GM12878 (cell line): ENCODE data around the gene ACAD11. TPM values are rescaled to one million over a fixed set of nuclear protein-coding genes. Genes with fewer than 3 reads are reported as not detected.

Experiments
- ATAC-seq: fragments of 200-7000 bp; cut with Tn5 transposase; 3 replicates; pipeline ENCODE4 v1.9.1; 2020; ENCODE audit warnings: mild to moderate bottlenecking, moderate library complexity
- BruUV-seq: library from RNA; stranded (reverse); fragments of 400-500 nt; replicated peaks from 2 replicates; lab custom pipeline; 2021; lab: Mats Ljungman, UMichigan
- CTCF ChIA-PET: fragments of 300-600 bp; sonication (Branson Sonifier 250); formaldehyde crosslinking; extraction: SDS; loops from one replicate; lab custom pipeline; 2021; ENCODE audit warnings: inconsistent platforms; lab: Yijun Ruan, JAX
- POLR2A ChIA-PET: fragments of 350-600 bp; formaldehyde crosslinking; extraction: SDS; loops from one replicate; lab custom pipeline; 2021; ENCODE audit warnings: inconsistent platforms; lab: Charles Lee
- RAD21 ChIA-PET: fragments of 300-600 bp; sonication (Branson Sonifier 250); formaldehyde crosslinking; loops from one replicate; lab custom pipeline; 2023; ENCODE audit warnings: antibody characterized with exemption; ENCODE audit not compliant: unreplicated experiment; lab: Charles Lee
- SMC1A ChIA-PET: fragments of 300-600 bp; sonication (Branson Sonifier 250); formaldehyde crosslinking; loops from one replicate; lab custom pipeline; 2023; ENCODE audit not compliant: unreplicated experiment, uncharacterized antibody; lab: Charles Lee
- DNase-seq: peaks from one replicate; pipeline ENCODE4 v3.0.0-alpha.2; 2011; ENCODE audit warnings: low read depth, low spot score
- FAIRE-seq: peaks from 3 replicates; lab custom pipeline; 2011; peaks lifted over from hg19 to GRCh38; lab: Jason Lieb, UNC
- H2AFZ ChIP-seq: 2 replicates; pipeline ENCODE4 v1.6.0; 2011; ENCODE audit warnings: low read depth, low read length, control low read depth; ENCODE audit not compliant: control insufficient read depth
- H3K27ac ChIP-seq: 2 replicates; pipeline ENCODE4 v1.5.1; 2011; ENCODE audit warnings: control low read depth; ENCODE audit not compliant: control insufficient read depth, insufficient read depth
- H3K27me3 ChIP-seq, 2 experiments: replicated peaks in 1 of 2; 2 replicates each; pipeline versions ENCODE4 v1.6.0 to v1.6.1; 2011; ENCODE audit warnings: low read length in 1 of 2; ENCODE audit not compliant: control insufficient read depth in 2 of 2, insufficient read depth in 2 of 2
- H3K36me3 ChIP-seq, 2 experiments: 2 replicates each; pipeline ENCODE4 v1.5.1; 2011; ENCODE audit warnings: low read length in 1 of 2; ENCODE audit not compliant: control insufficient read depth in 2 of 2, insufficient read depth in 2 of 2
- H3K4me1 ChIP-seq: 2 replicates; pipeline ENCODE4 v1.6.1; 2011; ENCODE audit warnings: mild to moderate bottlenecking, low read length, moderate library complexity, mixed read lengths; ENCODE audit not compliant: control insufficient read depth, insufficient read depth
- H3K4me2 ChIP-seq: 2 replicates; pipeline ENCODE4 v1.6.0; 2011; ENCODE audit warnings: control low read depth; ENCODE audit not compliant: control insufficient read depth, insufficient read depth
- H3K4me3 ChIP-seq: fragments of 200-600 bp; sonication (generic); 2 replicates; pipeline ENCODE4 v1.5.1; 2016
- H3K79me2 ChIP-seq: 2 replicates; pipeline ENCODE4 v1.6.0; 2011; ENCODE audit warnings: low read length; ENCODE audit not compliant: control insufficient read depth, insufficient read depth
- H3K9ac ChIP-seq: 2 replicates; pipeline ENCODE4 v1.8.0; 2011; ENCODE audit warnings: low read length, control low read depth, mixed read lengths; ENCODE audit not compliant: control insufficient read depth, insufficient read depth
- H3K9me3 ChIP-seq: replicated peaks from 3 replicates; pipeline ENCODE4 v1.5.1; 2011; ENCODE audit warnings: mild to moderate bottlenecking, low read length; ENCODE audit not compliant: control insufficient read depth, insufficient read depth
- H4K20me1 ChIP-seq: 2 replicates; pipeline ENCODE4 v1.6.0; 2011; ENCODE audit not compliant: control insufficient read depth, insufficient read depth
- IKZF2 ChIP-seq, 2 experiments: fragments of 450-650 bp; IDR thresholded peaks; 2 replicates each; pipeline ENCODE4 v1.6.1; 2017; ENCODE audit warnings: mild to moderate bottlenecking in 2 of 2, moderate library complexity in 2 of 2
- MEF2B ChIP-seq: fragments of 450-650 bp; IDR thresholded peaks from 2 replicates; pipeline ENCODE4 v1.6.1; 2018; ENCODE audit warnings: mild to moderate bottlenecking, moderate library complexity; ENCODE audit not compliant: partially characterized antibody, poor library complexity, severe bottlenecking
- MYC ChIP-seq: IDR thresholded peaks from 2 replicates; pipeline ENCODE4 v1.6.1; 2011; ENCODE audit warnings: mild to moderate bottlenecking, low read length, moderate library complexity, inconsistent platforms; ENCODE audit not compliant: insufficient read depth, insufficient replicate concordance, insufficient read length, severe bottlenecking
- PML ChIP-seq: IDR thresholded peaks from 2 replicates; pipeline ENCODE4 v1.6.1; 2012; ENCODE audit warnings: low read length, inconsistent platforms
- RAD21 ChIP-seq: IDR thresholded peaks from 2 replicates; pipeline ENCODE4 v1.6.1; 2011; ENCODE audit warnings: mild to moderate bottlenecking, low read depth, low read length, moderate library complexity; ENCODE audit not compliant: insufficient read depth
- ZNF274 ChIP-seq: IDR thresholded peaks from one replicate; pipeline ENCODE4 v1.8.0; 2011; ENCODE audit not compliant: insufficient read length, insufficient read depth
- ZNF592 ChIP-seq: fragments of 450-650 bp; IDR thresholded peaks from 2 replicates; pipeline ENCODE4 v1.6.1; 2017; ENCODE audit warnings: mild to moderate bottlenecking, moderate library complexity
- ZNF687 ChIP-seq: fragments of 450-650 bp; IDR thresholded peaks from 2 replicates; pipeline ENCODE4 v1.6.1; 2017; ENCODE audit warnings: mild to moderate bottlenecking, moderate library complexity
- WGBS: methylation state at CpG from one replicate; pipeline ENCODE4 v1.1.6; 2016; ENCODE audit warnings: low lambda C conversion rate; ENCODE audit not compliant: insufficient replicate concordance, insufficient coverage; ENCODE audit errors: missing lambda C conversion rate; 5-methylcytosine and 5-hydroxymethylcytosine counted together
- in situ Hi-C: fragments of 300-500 bp; cut with MboI; formaldehyde crosslinking; loops from 9 replicates; pipeline ENCODE4 v1.14.3; 2018; ENCODE audit warnings: mixed read lengths
- intact Hi-C: fragments of 100-400 bp; cut with micrococcal nuclease; formaldehyde crosslinking; loops from one replicate; pipeline ENCODE4 v1.14.2; 2022; ENCODE audit not compliant: unreplicated experiment
- polyA plus RNA-seq, 11 experiments: library from polyadenylated mRNA; depleted of rRNA in 4 of 11; unstranded in 6 of 11; stranded (reverse) in 5 of 11; fragments of >200 nt; fragmentation: Nextera tagmentation in 4 of 11; fragmentation: Illumina TruSeq in 1 of 11; extraction: Ambion mirVana in 4 of 11; extraction: Trizol in 1 of 11; gene quantifications; 1 replicate in 1 of 11; 2 replicates in 10 of 11; pipeline versions ENCODE4 v1.2.1 to v1.2.3, GENCODE V29; 2011 to 2016; ENCODE audit warnings: inconsistent platforms in 2 of 11, missing spikeins in 2 of 11, low read depth in 1 of 11
- total RNA-seq, 4 experiments: library from RNA; depleted of rRNA in 3 of 4; stranded (reverse); fragments of >200 nt in 3 of 4; fragmentation: Illumina TruSeq in 1 of 4; extraction: Trizol in 1 of 4; gene quantifications; 2 replicates each; pipeline versions ENCODE4 v1.2.1 to v1.2.3, GENCODE V29; 2013 to 2021

Gene ACAD11
- total and polyA plus RNA-seq, 10 of the 15 experiments (the other 5 are each of a cell fraction or from before 2014, with no cell fraction given) = 2.4 to 15.9 (median 10.4) TPM

- no peaks in the 10 kb centered on the region for H3K9me3 ChIP-seq
- H3K27ac ChIP-seq = no peak overlapping the region; the same call in 1 of the 2 replicates
- TF ChIP-seq IKZF2 (IDR thresholded peaks at IDR 0.05) (peak in 1 of 2 experiments; percentile 31; a peak in 1 of 4 replicates), MYC (no peak), RAD21 (no peak), ZNF592 (no peak), MEF2B (no peak), ZNF687 (no peak), PML (no peak), ZNF274 (no peak)
- 43% methylated on average over 2 of the region's 2 CpGs for WGBS
- in situ Hi-C loops = loop anchor here (10.0 to 25.0 kb wide), 2 partner anchors 102 to 844 kb away; no protein-coding TSS in a partner anchor
- peaks cover 2 to 10% of the 10 kb centered on the region in 2 experiments; a peak in 3 of 4 replicates for H3K36me3 ChIP-seq
- no peak overlapping the region for H3K4me3 ChIP-seq
- peaks cover 4% of the 10 kb centered on the region; the same call in 1 of the 2 replicates for H3K4me1 ChIP-seq
- peak; percentile 27 for FAIRE-seq
- H3K79me2 ChIP-seq = no peaks in the 10 kb centered on the region
- H2AFZ ChIP-seq = no peak overlapping the region
- H3K9ac ChIP-seq = no peak overlapping the region
- ATAC-seq = no peak
- SMC1A ChIA-PET = interaction anchor here (0.9 to 1.6 kb wide), 4 partner anchors 10 to 191 kb away, joined by 3 to 8 read pairs (median 3); no protein-coding TSS in a partner anchor
- H4K20me1 ChIP-seq = no peaks in the 10 kb centered on the region
- CTCF ChIA-PET = interaction anchor here (0.6 to 12.1 kb wide), 3 partner anchors 98 to 156 kb away, joined by 3 to 203 read pairs (median 3); no protein-coding TSS in a partner anchor
- intact Hi-C loops = no loop called here
- BruUV-seq = no TSS peak
- POLR2A ChIA-PET = interaction anchor here (0.8 kb wide), 1 partner anchor 83 kb away, joined by 4 read pairs; no protein-coding TSS in a partner anchor
- DNase-seq = peak; percentile 7
- H3K27me3 ChIP-seq = no peaks in the 10 kb centered on the region
- RAD21 ChIA-PET = interaction anchor here (0.6 to 1.3 kb wide), 6 partner anchors 10 to 136 kb away, joined by 3 to 5 read pairs (median 3); no protein-coding TSS in a partner anchor
- no peak overlapping the region for H3K4me2 ChIP-seq
These were observed 116.4 kb downstream of the ACAD11 start for GRCh38 chr3:132543011-132543739.
